Measurements from ENCODE around the gene PGM2.

- TF ChIP-seq CTCF (conservative IDR thresholded peaks at IDR 0.05; ENCODE audit: low read depth, low read length) (no peak), EZH2 (IDR thresholded peaks at IDR 0.05; ENCODE audit: borderline replicate concordance, low read depth, low read length, poor library complexity, severe bottlenecking) (no peak)
Observed at GRCh38 chr4:37788819-37789218, 37.7 kb upstream of the PGM2 start.

All from A673 (cell line).